BJ (cell line): ENCODE data around the gene ARHGEF10L. TPM values are rescaled to one million over a fixed set of nuclear protein-coding genes. Genes with fewer than 3 reads are reported as not detected.

Source experiments
- CTCF ChIA-PET: fragments of 350-600 bp; formaldehyde crosslinking; extraction: SDS; loops from one replicate; lab custom pipeline; 2021; ENCODE audit warnings: antibody characterized with exemption, inconsistent platforms; lab: Yijun Ruan, JAX
- POLR2A ChIA-PET: fragments of 300-600 bp; sonication (Branson Sonifier 250); formaldehyde crosslinking; extraction: SDS; loops from one replicate; lab custom pipeline; 2021; ENCODE audit warnings: antibody characterized with exemption; lab: Charles Lee
- DNase-seq: peaks from one replicate; pipeline ENCODE4 v3.0.0-alpha.2; 2011; ENCODE audit warnings: low read depth
- H3K27me3 ChIP-seq: 2 replicates; pipeline ENCODE4 v1.6.0; 2011; ENCODE audit warnings: low read length; ENCODE audit not compliant: control insufficient read depth, insufficient read depth
- H3K36me3 ChIP-seq: 2 replicates; pipeline ENCODE4 v1.5.1; 2011; ENCODE audit warnings: low read length; ENCODE audit not compliant: control insufficient read depth, insufficient read depth
- H3K4me3 ChIP-seq: 2 replicates; pipeline ENCODE4 v1.5.1; 2011; ENCODE audit warnings: low read depth, mild to moderate bottlenecking, control low read depth, low read length
- polyA plus RNA-seq: library from polyadenylated mRNA; depleted of rRNA; stranded (reverse); fragments of >200 nt; gene quantifications from 2 replicates; pipeline ENCODE4 v1.2.3, GENCODE V29; 2011
- TF ChIP-seq, protein P1 (sequence below): IDR thresholded peaks from 2 replicates; pipeline ENCODE4 v1.5.1; 2011; ENCODE audit warnings: low read depth, mild to moderate bottlenecking, control low read depth, inconsistent platforms, low read length, moderate library complexity; ENCODE audit not compliant: insufficient read depth

Gene ARHGEF10L
- polyA plus RNA-seq, 1 experiment, result 12.5 TPM

DNA sequence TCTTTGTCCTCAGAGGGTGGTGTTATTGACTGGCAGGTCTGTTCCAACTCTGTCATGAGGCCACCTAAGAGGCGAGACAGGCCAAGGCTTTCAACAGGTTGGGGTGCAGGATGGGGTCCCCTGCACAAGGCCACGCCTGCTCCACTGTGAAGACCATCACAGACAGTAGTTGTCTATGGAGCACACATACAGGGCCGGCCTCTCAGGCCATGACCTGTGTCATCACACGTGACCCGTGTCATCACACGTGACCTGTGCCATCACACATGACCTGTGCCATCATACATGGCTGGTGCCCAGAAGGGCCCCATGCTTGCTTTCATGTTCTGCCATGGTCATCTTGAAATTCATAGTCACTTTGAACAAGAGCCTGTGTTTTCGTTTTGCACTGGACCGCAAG is 91.9 kb downstream of the ARHGEF10L start:
- Histone ChIP-seq H3K4me3 (no peak overlapping the region), H3K36me3 (peaks cover 18% of the 10 kb centered on the region), H3K27me3 (no peaks in the 10 kb centered on the region)
- TF ChIP-seq, protein P1, sequence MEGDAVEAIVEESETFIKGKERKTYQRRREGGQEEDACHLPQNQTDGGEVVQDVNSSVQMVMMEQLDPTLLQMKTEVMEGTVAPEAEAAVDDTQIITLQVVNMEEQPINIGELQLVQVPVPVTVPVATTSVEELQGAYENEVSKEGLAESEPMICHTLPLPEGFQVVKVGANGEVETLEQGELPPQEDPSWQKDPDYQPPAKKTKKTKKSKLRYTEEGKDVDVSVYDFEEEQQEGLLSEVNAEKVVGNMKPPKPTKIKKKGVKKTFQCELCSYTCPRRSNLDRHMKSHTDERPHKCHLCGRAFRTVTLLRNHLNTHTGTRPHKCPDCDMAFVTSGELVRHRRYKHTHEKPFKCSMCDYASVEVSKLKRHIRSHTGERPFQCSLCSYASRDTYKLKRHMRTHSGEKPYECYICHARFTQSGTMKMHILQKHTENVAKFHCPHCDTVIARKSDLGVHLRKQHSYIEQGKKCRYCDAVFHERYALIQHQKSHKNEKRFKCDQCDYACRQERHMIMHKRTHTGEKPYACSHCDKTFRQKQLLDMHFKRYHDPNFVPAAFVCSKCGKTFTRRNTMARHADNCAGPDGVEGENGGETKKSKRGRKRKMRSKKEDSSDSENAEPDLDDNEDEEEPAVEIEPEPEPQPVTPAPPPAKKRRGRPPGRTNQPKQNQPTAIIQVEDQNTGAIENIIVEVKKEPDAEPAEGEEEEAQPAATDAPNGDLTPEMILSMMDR, result no peak
- no peak for DNase-seq
- POLR2A ChIA-PET, result no interaction called here
- CTCF ChIA-PET, result interaction anchor here (1.4 kb wide), 1 partner anchor 129 kb away, joined by 4 read pairs; no protein-coding TSS in a partner anchor

DNA sequence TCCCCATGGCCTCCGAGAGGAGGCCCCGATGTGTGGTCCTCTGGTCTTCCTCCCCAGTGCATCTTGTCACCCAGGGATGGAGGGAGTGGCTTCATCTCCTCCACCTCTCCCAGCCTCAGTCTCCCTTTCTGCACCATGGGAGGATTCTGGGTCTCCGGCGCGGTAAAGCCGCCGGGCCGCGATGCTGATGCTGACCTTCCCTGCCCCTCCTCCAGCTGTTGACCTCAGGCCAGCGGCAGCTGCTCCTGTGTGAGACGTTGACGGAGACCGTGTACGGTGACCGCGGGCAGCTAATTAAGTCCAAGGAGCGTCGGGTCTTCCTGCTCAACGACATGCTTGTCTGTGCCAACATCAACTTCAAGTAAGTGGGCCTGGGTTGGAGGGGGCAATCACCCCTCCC is 92.6 kb downstream of the ARHGEF10L start:
- TF ChIP-seq, protein P1, result no peak
- ChIA-PET POLR2A (no interaction called here), CTCF (interaction anchor here (0.6 to 3.1 kb wide), 4 partner anchors 26 to 213 kb away, joined by 3 to 12 read pairs (median 4); no protein-coding TSS in a partner anchor)
- DNase-seq, result no peak
- no peaks in the 10 kb centered on the region for H3K27me3 ChIP-seq
- H3K4me3 ChIP-seq, result no peak overlapping the region
- H3K36me3 ChIP-seq, result peaks cover 16% of the 10 kb centered on the region

DNA sequence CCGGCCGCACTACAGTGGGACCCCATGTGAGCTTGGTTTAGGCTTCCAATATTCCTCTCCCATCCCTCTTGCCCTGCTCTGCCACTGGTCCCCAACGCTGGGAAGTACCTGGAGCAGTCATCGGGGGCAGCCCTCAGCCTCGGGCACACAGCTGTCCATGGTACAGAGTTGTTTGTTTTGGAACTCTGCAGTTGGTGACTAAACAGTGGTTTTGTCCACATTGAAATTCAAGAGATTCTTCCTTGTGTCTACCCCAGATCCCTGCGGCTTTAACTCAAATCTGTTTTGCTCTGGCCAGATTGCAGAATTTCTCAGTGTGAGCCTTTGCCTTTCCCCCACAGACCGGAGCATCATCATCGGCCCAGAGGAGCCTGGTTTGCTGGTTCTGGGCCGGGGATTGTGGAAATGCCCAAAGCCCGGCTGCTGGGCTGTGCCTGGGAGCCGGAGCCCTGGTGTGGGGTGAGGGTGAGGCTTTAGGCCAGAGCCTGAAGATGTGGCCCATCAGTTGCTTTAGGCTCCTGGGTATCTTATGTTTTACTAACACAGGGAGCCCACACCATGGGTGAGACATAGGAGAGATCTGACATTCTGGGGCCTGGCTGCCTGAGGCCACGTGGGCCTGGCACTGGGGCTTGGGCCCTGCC is 93.2 kb downstream of the ARHGEF10L start:
- Histone ChIP-seq H3K36me3 (peaks cover 13% of the 10 kb centered on the region), H3K4me3 (no peak overlapping the region), H3K27me3 (no peaks in the 10 kb centered on the region)
- POLR2A ChIA-PET, result no interaction called here
- DNase-seq, result no peak
- TF ChIP-seq, protein P1, result no peak
- CTCF ChIA-PET, result interaction anchor here (0.6 to 3.1 kb wide), 6 partner anchors 26 to 214 kb away, joined by 3 to 12 read pairs (median 4); no protein-coding TSS in a partner anchor

DNA sequence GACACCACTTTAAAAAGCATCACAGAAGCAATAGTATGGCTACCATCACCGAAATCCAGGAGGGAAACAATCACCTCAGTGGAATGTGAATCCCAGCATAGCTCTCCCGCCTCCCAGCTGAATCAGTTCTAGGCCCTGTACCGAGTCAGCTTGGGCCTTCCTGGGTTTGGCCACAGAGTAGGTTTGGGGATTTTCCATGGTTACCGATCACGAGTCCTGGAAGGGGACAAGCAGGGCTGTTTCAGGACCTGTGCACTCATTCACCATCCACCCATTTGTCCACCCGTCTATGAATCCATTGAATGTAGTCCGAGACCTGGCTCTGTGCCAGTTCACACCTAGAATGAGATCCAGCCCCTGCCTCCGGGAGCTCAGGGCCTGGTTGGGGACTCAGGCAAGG is 94.2 kb downstream of the ARHGEF10L start:
- H3K4me3 ChIP-seq, result no peak overlapping the region

DNA sequence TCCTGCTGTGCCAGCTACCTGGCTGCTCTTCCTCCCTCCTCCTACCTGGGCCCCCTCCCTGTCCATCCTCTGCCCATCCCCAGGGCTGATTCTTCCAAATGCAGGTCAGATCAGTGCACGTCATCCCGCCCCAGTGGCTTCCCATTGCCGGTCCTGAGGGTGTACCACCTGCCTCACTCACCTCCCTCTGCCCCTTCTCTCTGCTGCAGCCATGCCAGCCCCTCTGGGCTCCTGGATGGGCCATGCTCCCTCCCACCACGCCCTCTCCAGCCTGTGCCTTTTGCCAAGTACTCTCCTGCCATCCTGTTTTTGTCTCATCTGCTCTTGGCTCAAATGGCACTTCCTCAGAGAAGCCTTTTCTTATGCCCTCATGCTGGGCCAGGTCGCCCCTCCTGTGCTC is 95.8 kb downstream of the ARHGEF10L start:
- CTCF ChIA-PET, result interaction anchor here (0.9 to 1.6 kb wide), 2 partner anchors 12 to 26 kb away, joined by 4 read pairs; no protein-coding TSS in a partner anchor
- POLR2A ChIA-PET, result no interaction called here

More for the DNA sequence above, 94.2 kb downstream of the ARHGEF10L start:
- CTCF ChIA-PET, result interaction anchor here (1.2 to 3.1 kb wide), 3 partner anchors 27 to 139 kb away, joined by 3 to 12 read pairs (median 4); no protein-coding TSS in a partner anchor
- Histone ChIP-seq H3K27me3 (no peaks in the 10 kb centered on the region), H3K36me3 (peaks cover 23% of the 10 kb centered on the region)
- POLR2A ChIA-PET, result no interaction called here
- DNase-seq, result no peak
- TF ChIP-seq, protein P1, result no peak

More for the DNA sequence above, 95.8 kb downstream of the ARHGEF10L start:
- peaks cover 30% of the 10 kb centered on the region for H3K36me3 ChIP-seq
- H3K27me3 ChIP-seq, result no peaks in the 10 kb centered on the region
- no peak for DNase-seq
- TF ChIP-seq, protein P1, result no peak
- no peak overlapping the region for H3K4me3 ChIP-seq
